Glutamatergic neuron (in vitro differentiated cells): ENCODE measurements around the gene NUDT4. TPM values are rescaled to one million over a fixed set of nuclear protein-coding genes. Genes with fewer than 3 reads are reported as not detected.
"Not testable (repeated sequence)": the region's sequence is repeated elsewhere in the genome, so short reads cannot be mapped to it uniquely, and the experiment has no call there.

ENCODE experiments used
- DNase-seq: peaks from one replicate; pipeline ENCODE4 v3.0.0; 2022
- H3K27ac Mint-ChIP-seq: one replicate; pipeline ENCODE4 v1.8.0; 2020; ENCODE audit warnings: mild to moderate bottlenecking, mixed read lengths, inconsistent platforms; ENCODE audit not compliant: unreplicated experiment
- H3K27me3 Mint-ChIP-seq: one replicate; pipeline ENCODE4 v1.8.0; 2020; ENCODE audit warnings: mild to moderate bottlenecking, moderate library complexity, mixed read lengths, inconsistent platforms; ENCODE audit not compliant: unreplicated experiment
- H3K36me3 Mint-ChIP-seq: one replicate; pipeline ENCODE4 v1.8.0; 2020; ENCODE audit warnings: mild to moderate bottlenecking, mixed read lengths, inconsistent platforms; ENCODE audit not compliant: unreplicated experiment
- H3K4me1 Mint-ChIP-seq: one replicate; pipeline ENCODE4 v1.8.0; 2020; ENCODE audit warnings: mild to moderate bottlenecking, low read depth, mixed read lengths, inconsistent platforms; ENCODE audit not compliant: unreplicated experiment
- H3K4me3 Mint-ChIP-seq: one replicate; pipeline ENCODE4 v1.8.0; 2020; ENCODE audit warnings: mild to moderate bottlenecking, mixed read lengths, inconsistent platforms; ENCODE audit not compliant: unreplicated experiment
- H3K9me3 Mint-ChIP-seq: one replicate; pipeline ENCODE4 v1.8.0; 2020; ENCODE audit warnings: mild to moderate bottlenecking, moderate library complexity, mixed read lengths, inconsistent platforms; ENCODE audit not compliant: unreplicated experiment
- total RNA-seq: library from RNA; stranded (reverse); fragmentation: NEBNext Ultra II Directional; extraction: Animal tissue kit (Norgen Biotek cat#: 25700); gene quantifications from one replicate; pipeline ENCODE4 v1.2.1, GENCODE V29; 2021; ENCODE audit not compliant: unreplicated experiment
- TF ChIP-seq, protein P1 (sequence below): fragments of 200-600 bp; sonication (generic); IDR thresholded peaks from one replicate; pipeline ENCODE4 v1.5.0; 2021; ENCODE audit not compliant: partially characterized antibody, unreplicated experiment

The NUDT4 gene
- total RNA-seq, 1 donor from 2014 or later = 29.5 TPM

DNA sequence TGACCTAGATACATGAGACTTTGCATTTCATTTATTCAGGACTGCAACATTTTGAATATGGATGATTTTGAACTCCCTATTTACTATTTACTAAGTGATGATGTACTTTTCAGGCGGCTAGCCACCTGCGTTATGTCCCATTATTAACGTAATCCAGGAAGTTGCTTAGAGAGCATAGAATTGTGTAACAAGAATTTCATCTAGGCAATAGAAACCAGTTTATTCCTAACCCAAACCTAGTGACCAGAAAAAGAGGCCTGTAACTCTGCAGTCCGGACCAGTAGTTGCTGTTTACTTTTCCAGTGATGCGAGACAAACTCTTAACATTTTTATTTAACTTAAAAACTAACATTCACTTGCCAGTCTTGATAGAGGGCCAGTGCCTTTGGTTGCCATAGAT is 12.3 kb downstream of the NUDT4 start:
- no peak overlapping the region for H3K27ac Mint-ChIP-seq
- H3K4me3 Mint-ChIP-seq = no peak overlapping the region
- H3K9me3 Mint-ChIP-seq = no peaks in the 10 kb centered on the region
- H3K36me3 Mint-ChIP-seq = no peaks in the 10 kb centered on the region
- peaks cover 3% of the 10 kb centered on the region for H3K4me1 Mint-ChIP-seq
- H3K27me3 Mint-ChIP-seq = peaks cover 3% of the 10 kb centered on the region
- DNase-seq = no peak
- TF ChIP-seq, protein P1, sequence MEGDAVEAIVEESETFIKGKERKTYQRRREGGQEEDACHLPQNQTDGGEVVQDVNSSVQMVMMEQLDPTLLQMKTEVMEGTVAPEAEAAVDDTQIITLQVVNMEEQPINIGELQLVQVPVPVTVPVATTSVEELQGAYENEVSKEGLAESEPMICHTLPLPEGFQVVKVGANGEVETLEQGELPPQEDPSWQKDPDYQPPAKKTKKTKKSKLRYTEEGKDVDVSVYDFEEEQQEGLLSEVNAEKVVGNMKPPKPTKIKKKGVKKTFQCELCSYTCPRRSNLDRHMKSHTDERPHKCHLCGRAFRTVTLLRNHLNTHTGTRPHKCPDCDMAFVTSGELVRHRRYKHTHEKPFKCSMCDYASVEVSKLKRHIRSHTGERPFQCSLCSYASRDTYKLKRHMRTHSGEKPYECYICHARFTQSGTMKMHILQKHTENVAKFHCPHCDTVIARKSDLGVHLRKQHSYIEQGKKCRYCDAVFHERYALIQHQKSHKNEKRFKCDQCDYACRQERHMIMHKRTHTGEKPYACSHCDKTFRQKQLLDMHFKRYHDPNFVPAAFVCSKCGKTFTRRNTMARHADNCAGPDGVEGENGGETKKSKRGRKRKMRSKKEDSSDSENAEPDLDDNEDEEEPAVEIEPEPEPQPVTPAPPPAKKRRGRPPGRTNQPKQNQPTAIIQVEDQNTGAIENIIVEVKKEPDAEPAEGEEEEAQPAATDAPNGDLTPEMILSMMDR = no peak

DNA sequence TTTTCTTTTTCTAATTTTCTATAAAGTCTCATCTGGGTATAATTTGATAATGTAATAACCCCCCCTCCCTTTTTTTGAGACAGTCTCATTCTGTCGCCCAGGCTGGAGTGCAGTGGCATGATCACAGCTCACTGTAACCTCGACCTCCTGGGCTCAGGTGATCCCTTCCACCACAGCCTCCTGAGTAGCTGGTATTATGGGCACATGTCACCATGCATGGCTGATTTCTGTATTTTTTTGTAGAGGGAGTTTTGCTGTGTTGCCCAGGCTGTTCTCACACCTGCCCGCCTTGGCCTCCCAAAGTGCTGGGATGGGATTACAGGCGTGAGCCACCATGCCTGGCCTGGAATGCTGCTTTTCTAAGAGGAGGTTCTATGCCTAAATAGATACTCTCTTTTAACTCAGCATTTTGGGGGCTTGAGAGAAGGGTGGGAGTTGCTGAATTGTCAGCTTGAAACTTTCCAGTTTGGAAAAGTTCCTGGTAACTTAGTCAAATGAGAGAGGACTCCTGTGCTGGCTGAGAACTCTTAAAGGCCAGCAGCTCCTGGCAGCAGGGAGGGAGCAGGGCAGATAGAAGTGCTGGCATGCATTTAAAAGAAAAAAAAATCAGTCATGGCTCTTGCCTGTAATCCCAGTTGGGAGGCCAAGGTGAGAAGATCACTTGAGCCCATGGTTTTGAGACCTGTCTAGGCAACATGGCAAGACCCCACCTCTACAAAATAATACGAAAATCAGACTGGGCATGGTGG is 13.0 kb downstream of the NUDT4 start:
- TF ChIP-seq, protein P1 = no peak
- DNase-seq = no peak
- Mint-ChIP-seq H3K4me1 (peaks cover 3% of the 10 kb centered on the region), H3K4me3 (no peak overlapping the region), H3K36me3 (no peaks in the 10 kb centered on the region), H3K27ac (no peak overlapping the region), H3K27me3 (peaks cover 3% of the 10 kb centered on the region), H3K9me3 (no peaks in the 10 kb centered on the region)

DNA sequence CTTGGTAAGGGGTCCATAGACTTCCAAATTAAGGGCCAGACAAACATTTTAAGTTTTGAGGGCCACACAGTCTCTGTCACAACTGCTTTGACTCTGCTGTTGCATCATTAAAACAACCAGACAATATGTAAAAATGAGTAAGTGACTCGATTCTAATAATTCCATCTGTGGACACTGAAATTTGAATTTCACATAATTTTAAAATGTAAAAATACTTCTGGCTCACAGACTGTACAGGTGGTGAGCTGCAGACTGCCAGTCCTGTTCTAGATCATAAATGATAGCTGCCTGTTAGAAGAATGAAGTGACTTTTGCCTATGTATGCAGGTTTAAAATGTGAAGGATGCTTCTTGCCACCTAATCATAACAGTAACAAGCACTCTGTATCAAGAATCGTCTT is 15.7 kb downstream of the NUDT4 start:
- Mint-ChIP-seq H3K36me3 (no peaks in the 10 kb centered on the region), H3K4me1 (no peaks in the 10 kb centered on the region), H3K27ac (no peak overlapping the region), H3K9me3 (no peaks in the 10 kb centered on the region), H3K4me3 (no peak overlapping the region), H3K27me3 (peaks cover 3% of the 10 kb centered on the region)
- DNase-seq = no peak
- TF ChIP-seq, protein P1 = no peak

DNA sequence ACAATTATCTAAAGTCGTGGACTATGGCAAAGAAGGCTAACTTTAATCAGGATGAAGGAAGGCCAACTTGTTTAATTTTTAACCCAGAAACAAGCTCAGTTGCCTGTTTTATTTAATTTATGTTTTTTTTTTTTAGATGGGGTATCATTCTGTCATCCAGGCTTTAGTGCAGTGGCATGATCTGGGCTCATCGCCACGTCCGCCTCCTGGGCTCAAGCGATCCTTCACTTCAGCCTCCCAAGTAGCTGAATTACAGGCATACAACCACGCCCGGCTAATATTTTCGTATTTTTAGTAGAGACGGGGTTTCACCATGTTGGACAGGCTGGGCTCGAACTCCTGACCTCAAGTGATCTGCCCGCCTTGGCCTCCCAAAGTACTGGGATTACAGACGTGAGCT is 19.7 kb downstream of the NUDT4 start:
- Mint-ChIP-seq H3K9me3 (no peaks in the 10 kb centered on the region), H3K27ac (no peak overlapping the region), H3K27me3 (no peaks in the 10 kb centered on the region), H3K36me3 (no peaks in the 10 kb centered on the region), H3K4me1 (no peaks in the 10 kb centered on the region), H3K4me3 (no peak overlapping the region)
- no peak for DNase-seq
- TF ChIP-seq, protein P1 = no peak

DNA sequence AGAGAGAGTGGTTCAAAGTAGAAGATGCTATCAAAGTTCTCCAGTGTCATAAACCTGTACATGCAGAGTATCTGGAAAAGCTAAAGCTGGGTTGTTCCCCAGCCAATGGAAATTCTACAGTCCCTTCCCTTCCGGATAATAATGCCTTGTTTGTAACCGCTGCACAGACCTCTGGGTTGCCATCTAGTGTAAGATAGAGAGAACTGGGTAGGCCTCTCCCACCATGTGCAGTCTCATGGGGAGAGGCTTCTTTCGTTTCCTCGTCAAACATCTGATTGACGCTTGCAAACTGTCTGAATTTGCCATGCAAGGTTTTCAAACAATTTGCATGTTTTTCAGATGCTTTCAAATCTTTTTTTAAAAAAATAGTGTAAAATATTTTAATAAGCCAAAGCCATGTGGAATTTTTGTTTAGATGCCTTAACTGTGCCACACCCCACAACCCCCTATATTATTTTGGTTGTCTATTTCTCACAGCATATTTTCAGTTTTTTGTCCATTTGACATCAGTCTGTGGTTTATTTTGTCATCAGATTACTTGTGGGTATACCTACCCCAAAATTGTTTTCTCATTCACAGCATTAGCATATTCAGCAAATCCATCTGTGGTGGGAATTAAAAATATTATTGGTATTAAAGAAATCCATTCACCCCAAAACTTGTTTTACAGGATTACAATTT is 21.6 kb downstream of the NUDT4 start:
- not testable (repeated sequence) for DNase-seq, H3K36me3 Mint-ChIP-seq, H3K4me3 Mint-ChIP-seq, H3K27ac Mint-ChIP-seq, H3K4me1 Mint-ChIP-seq, H3K9me3 Mint-ChIP-seq, H3K27me3 Mint-ChIP-seq
